ENCODE results near the gene LRRFIP1.
"Not testable (repeated sequence)": the region's sequence is repeated elsewhere in the genome, so short reads cannot be mapped to it uniquely, and the experiment has no call there.

Gene LRRFIP1

DNA sequence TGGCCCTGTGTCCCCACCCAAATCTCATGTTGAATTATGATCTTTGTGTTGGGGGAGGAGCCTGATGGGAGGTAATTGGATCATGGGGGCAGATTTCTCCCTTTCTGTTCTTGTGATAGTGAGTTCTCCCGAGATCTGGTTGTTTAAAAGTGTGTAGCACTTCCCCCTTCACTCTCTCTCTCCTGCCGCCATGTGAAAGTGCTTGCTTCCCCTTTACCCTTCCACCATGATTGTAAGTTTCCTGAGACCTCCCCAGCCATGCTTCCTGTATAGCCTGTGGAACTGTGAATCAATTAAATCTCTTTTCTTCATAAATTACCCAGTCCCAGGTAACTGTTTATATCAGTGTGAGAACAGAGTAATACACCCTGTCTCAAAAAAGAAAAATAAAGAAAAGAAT, 25.5 kb downstream of the LRRFIP1 start:
- no peak overlapping the region for H3K27ac Mint-ChIP-seq
- H3K4me3 Mint-ChIP-seq: no peak overlapping the region
- H3K27me3 Mint-ChIP-seq: peaks cover 2% of the 10 kb centered on the region
- H3K4me1 Mint-ChIP-seq (ENCODE audit: low read depth): peaks cover 8% of the 10 kb centered on the region
- H3K9me3 Mint-ChIP-seq (ENCODE audit: low read depth): no peaks in the 10 kb centered on the region
- H3K36me3 Mint-ChIP-seq: peaks cover 8% of the 10 kb centered on the region

DNA sequence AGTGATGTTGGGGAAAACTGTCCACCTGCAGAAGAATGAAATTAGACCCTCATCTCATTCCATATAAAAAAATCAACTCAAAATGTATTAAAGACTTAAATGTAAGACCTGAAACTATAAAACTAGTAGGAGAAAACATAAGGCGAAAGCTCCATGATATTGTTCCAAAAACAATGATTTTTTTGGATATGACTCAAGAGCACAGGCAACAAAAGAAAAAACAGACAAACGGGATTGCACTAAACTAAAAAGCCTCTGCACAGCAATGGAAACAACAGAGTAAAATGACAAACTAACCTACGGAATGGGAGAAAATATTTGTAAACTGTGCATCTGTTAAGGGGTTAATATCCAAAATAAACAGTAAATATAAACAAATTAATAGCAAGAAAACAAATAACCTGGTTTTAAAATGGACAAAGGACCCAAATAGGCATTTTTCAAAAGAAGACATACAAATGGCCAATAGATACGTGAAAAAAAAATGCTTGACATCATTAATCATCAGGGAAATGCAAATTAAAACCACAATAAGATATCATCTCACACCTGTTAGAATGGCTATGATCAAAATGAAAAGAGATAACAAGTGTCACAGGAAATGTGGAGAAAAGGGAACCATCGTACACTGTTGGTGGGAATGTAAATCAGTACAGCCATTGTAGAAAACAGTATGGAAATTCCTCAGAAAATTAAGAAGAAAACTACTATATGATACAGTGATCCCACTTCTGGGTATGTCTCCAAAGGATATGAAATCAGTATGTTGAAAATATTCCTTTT, 26.6 kb downstream of the LRRFIP1 start:
- Mint-ChIP-seq H3K27ac (no peak overlapping the region), H3K4me3 (no peak overlapping the region), H3K27me3 (peaks cover 2% of the 10 kb centered on the region), H3K36me3 (peaks cover 8% of the 10 kb centered on the region), H3K4me1 (ENCODE audit: low read depth) (peaks cover 8% of the 10 kb centered on the region), H3K9me3 (ENCODE audit: low read depth) (no peaks in the 10 kb centered on the region)

DNA sequence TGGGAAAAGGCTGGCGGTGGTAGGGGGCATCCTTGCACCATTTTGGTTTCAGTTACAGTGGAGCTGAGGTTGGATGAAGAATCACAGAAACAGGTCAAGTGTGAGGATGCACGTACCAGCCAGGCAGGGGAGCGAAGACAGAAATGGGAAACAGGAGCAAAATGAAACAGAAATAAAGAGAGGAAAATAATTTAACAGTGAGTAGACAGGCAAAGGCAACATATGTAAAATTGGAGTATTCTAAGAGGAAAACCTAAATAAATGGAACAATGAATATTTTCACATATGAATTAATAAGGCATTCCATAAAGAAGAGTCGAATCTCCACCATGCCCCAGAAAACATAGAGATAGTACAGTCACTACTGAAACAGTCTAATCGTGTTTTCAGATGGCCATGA, 29.7 kb downstream of the LRRFIP1 start:
- Mint-ChIP-seq H3K27me3 (peaks cover 2% of the 10 kb centered on the region), H3K9me3 (ENCODE audit: low read depth) (no peaks in the 10 kb centered on the region), H3K27ac (no peak overlapping the region), H3K4me3 (no peak overlapping the region), H3K4me1 (ENCODE audit: low read depth) (peaks cover 8% of the 10 kb centered on the region), H3K36me3 (peaks cover 4% of the 10 kb centered on the region)

- peaks cover 10% of the 10 kb centered on the region for H3K4me1 Mint-ChIP-seq (ENCODE audit: low read depth)
- peaks cover 2% of the 10 kb centered on the region for H3K27me3 Mint-ChIP-seq
- no peak overlapping the region for H3K27ac Mint-ChIP-seq
- H3K9me3 Mint-ChIP-seq (ENCODE audit: low read depth): no peaks in the 10 kb centered on the region
- H3K36me3 Mint-ChIP-seq: no peaks in the 10 kb centered on the region
- no peak overlapping the region for H3K4me3 Mint-ChIP-seq
Observed at GRCh38 chr2:237660381-237660900, 33.1 kb downstream of the LRRFIP1 start.

DNA sequence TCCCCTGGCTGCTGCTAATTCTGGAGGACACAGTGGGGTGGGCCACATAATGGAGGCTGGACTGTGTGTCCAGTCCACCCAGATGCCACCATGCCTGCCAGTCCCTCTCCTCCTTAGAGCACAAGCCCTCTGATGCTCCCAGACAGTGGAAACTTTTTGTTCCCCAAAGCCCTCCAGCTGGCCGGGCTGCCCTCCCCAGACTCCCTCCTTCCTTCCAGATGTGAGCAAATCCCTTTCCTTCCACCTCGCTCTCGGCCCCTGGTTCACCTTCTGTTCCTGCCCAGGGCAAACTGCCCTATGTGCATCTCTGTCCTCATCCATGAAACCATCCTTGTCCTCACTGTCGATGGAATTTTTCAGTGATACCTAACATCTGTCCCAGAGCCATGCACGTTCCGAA, 33.9 kb downstream of the LRRFIP1 start:
- no peak overlapping the region for H3K4me3 Mint-ChIP-seq

DNA sequence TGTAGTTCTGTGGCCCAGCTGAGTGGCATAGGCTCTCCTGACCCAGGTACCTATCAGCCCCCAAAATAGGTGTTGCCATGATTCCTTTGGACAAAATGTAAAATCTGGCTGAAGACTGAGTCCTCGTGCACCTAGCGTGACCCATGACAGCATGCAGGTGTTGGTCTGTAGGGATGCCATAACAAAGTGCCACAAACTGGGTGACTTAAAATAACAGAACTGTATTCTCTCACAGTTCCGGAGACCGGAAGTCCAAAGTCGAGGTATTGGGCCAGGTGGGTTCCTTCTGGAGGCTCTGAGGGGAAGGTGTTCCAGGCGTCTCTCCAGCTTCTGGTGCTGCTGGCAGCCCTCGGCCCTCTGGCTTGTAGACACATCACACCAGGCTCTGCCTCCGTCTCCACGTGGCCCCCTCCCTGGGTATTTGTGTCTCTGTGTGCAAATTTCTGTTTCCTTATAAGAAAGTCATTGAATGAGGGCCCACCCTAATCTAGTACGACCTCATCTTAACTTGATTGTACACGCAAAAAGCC, 34.5 kb downstream of the LRRFIP1 start:
- Mint-ChIP-seq H3K9me3 (ENCODE audit: low read depth) (no peaks in the 10 kb centered on the region), H3K36me3 (no peaks in the 10 kb centered on the region), H3K27ac (no peak overlapping the region), H3K4me3 (no peak overlapping the region), H3K4me1 (ENCODE audit: low read depth) (peaks cover 6% of the 10 kb centered on the region), H3K27me3 (peaks cover 2% of the 10 kb centered on the region)

More for the DNA sequence above, 33.9 kb downstream of the LRRFIP1 start:
- H3K27ac Mint-ChIP-seq: no peak overlapping the region
- no peaks in the 10 kb centered on the region for H3K9me3 Mint-ChIP-seq (ENCODE audit: low read depth)
- no peaks in the 10 kb centered on the region for H3K36me3 Mint-ChIP-seq
- H3K4me1 Mint-ChIP-seq (ENCODE audit: low read depth): peaks cover 6% of the 10 kb centered on the region
- H3K27me3 Mint-ChIP-seq: peaks cover 2% of the 10 kb centered on the region

DNA sequence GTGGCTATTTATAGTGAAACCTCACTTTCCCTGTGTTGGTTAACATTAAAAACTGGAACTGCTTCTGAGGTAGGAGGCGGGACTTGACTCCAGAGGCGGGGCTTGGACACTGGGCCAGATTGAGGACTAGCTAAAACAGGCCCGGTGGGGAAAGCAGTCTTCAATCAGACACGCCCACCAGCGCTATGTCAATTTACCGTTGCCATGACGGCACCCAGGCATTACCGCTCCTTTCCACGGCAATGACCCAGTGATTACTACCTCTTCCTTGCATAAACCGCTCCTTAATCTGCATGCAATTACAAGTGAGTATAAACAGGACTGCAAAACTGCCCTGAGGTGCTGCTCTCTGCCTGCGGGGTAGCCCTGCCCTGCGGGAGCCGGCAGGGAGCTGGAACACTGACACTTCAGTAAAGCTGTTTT, 35.3 kb downstream of the LRRFIP1 start:
- no peak overlapping the region for H3K4me3 Mint-ChIP-seq
- no peaks in the 10 kb centered on the region for H3K27me3 Mint-ChIP-seq

GRCh38 chr2:237663517-237664110, 36.2 kb downstream of the LRRFIP1 start:
- H3K4me3 Mint-ChIP-seq: no peak overlapping the region
- H3K36me3 Mint-ChIP-seq: no peaks in the 10 kb centered on the region

More for the DNA sequence above, 35.3 kb downstream of the LRRFIP1 start:
- Mint-ChIP-seq H3K27ac (no peak overlapping the region), H3K9me3 (ENCODE audit: low read depth) (no peaks in the 10 kb centered on the region), H3K36me3 (no peaks in the 10 kb centered on the region), H3K4me1 (ENCODE audit: low read depth) (peaks cover 6% of the 10 kb centered on the region)

DNA sequence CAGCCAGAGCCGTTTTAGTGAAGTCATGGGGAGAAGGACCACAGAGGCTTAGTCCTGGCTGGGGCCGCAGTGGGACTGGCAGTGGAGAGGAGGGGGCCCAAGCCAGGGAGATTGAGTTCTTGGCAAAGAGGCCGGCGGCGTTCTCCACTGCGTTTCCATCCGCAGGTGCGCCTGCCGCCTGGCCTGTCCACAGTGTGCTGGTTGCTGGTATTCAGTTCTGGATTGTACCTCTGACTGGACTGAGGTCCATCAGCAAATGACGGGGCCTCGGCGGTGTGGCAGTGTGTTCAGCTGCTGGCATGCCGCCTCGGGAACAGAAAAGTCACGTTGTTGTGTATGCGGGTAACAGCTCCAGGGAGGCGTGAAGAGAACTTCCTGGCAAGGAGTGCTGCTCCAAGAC, 36.8 kb downstream of the LRRFIP1 start:
- Mint-ChIP-seq H3K4me1 (ENCODE audit: low read depth) (peaks cover 6% of the 10 kb centered on the region), H3K27me3 (no peaks in the 10 kb centered on the region), H3K4me3 (no peak overlapping the region), H3K27ac (no peak overlapping the region), H3K9me3 (ENCODE audit: low read depth) (no peaks in the 10 kb centered on the region), H3K36me3 (no peaks in the 10 kb centered on the region)

More at GRCh38 chr2:237663517-237664110, 36.2 kb downstream of the LRRFIP1 start:
- H3K9me3 Mint-ChIP-seq (ENCODE audit: low read depth): no peaks in the 10 kb centered on the region
- H3K27me3 Mint-ChIP-seq: no peaks in the 10 kb centered on the region
- H3K27ac Mint-ChIP-seq: no peak overlapping the region
- peaks cover 6% of the 10 kb centered on the region for H3K4me1 Mint-ChIP-seq (ENCODE audit: low read depth)

DNA sequence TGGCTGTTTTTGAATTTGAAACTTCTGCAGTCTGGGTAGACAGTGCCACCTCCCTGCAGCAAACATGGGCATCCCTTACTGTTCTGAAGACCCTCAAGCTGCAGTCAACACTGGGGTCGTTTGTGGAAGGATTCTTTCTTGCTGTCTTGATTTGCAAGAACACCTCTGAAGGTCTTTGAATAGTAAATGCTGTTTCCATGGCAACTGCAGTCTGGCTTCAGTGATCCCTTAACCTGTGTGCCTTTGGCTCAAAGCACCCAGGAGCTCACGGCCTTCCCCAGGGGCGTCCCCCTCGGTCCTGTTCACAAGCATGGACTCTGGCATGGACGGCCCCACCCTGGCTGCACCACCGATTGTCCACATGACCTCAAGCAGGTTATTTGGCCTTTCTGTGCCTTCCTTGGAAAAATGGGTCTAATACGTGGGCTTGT, 38.3 kb downstream of the LRRFIP1 start:
- no peaks in the 10 kb centered on the region for H3K9me3 Mint-ChIP-seq (ENCODE audit: low read depth)
- H3K27ac Mint-ChIP-seq: no peak overlapping the region
- H3K27me3 Mint-ChIP-seq: no peaks in the 10 kb centered on the region
- no peak overlapping the region for H3K4me3 Mint-ChIP-seq
- H3K36me3 Mint-ChIP-seq: no peaks in the 10 kb centered on the region
- H3K4me1 Mint-ChIP-seq (ENCODE audit: low read depth): peaks cover 6% of the 10 kb centered on the region

- no peaks in the 10 kb centered on the region for H3K27me3 Mint-ChIP-seq
- H3K9me3 Mint-ChIP-seq (ENCODE audit: low read depth): no peaks in the 10 kb centered on the region
- H3K27ac Mint-ChIP-seq: no peak overlapping the region
- no peak overlapping the region for H3K4me3 Mint-ChIP-seq
- H3K4me1 Mint-ChIP-seq (ENCODE audit: low read depth): peaks cover 6% of the 10 kb centered on the region
- no peaks in the 10 kb centered on the region for H3K36me3 Mint-ChIP-seq
Observed at GRCh38 chr2:237666606-237667005, 39.2 kb downstream of the LRRFIP1 start.

DNA sequence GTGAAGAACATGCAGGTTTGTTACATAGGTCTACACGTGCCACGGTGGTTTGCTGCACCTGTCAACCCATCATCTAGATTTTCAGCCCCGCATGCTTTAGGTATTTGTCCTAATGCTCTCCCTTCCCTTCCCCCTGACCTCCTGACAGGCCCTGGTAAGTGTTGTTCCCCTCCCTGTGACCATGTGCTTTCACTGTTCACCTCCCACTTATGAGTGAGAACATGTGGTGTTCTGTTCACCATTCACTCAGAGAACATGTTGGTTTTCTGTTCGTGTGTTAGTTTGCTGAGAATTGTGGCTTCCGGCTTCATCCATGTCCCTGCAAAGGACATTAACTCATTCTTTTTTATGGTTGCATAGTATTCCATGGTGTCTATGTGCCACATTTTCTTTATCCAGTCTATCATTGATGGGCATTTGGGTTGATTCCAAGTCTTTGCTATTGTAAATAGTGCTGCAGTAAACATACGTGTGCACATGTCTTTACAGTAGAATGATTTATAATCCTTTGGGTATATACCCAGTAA, 39.7 kb downstream of the LRRFIP1 start:
- H3K27me3 Mint-ChIP-seq, H3K4me3 Mint-ChIP-seq, H3K27ac Mint-ChIP-seq: not testable (repeated sequence)

GRCh38 chr2:237667893-237668292, 40.5 kb downstream of the LRRFIP1 start:
- no peaks in the 10 kb centered on the region for H3K36me3 Mint-ChIP-seq
- no peaks in the 10 kb centered on the region for H3K27me3 Mint-ChIP-seq
- H3K27ac Mint-ChIP-seq: no peak overlapping the region
- H3K4me1 Mint-ChIP-seq (ENCODE audit: low read depth): peaks cover 6% of the 10 kb centered on the region
- H3K9me3 Mint-ChIP-seq (ENCODE audit: low read depth): no peaks in the 10 kb centered on the region
- no peak overlapping the region for H3K4me3 Mint-ChIP-seq

More for the DNA sequence above, 39.7 kb downstream of the LRRFIP1 start:
- not testable (repeated sequence) for H3K9me3 Mint-ChIP-seq (ENCODE audit: low read depth); H3K4me1 Mint-ChIP-seq (ENCODE audit: low read depth); H3K36me3 Mint-ChIP-seq

DNA sequence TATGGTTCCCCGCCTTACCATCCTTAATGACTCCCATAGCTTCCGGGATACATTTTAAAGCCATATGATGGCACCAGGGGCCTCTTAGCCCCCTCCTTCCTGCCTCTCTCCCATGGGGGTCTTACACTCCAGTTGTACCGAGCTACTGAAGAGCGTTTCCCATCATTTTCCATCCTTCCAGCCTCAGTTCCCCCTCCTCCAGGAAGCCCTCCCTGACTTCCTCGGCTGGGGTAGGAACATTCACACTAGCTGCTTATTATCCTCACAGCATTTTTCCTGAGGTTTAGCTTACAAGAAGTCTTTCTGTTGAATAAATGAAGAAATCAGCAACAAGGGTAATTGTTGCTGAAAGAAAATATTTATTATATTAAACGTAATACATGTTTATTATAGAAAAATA, 41.1 kb downstream of the LRRFIP1 start:
- Mint-ChIP-seq H3K4me1 (ENCODE audit: low read depth) (peaks cover 7% of the 10 kb centered on the region), H3K4me3 (no peak overlapping the region), H3K27me3 (no peaks in the 10 kb centered on the region), H3K36me3 (no peaks in the 10 kb centered on the region), H3K9me3 (ENCODE audit: low read depth) (no peaks in the 10 kb centered on the region), H3K27ac (no peak overlapping the region)

DNA sequence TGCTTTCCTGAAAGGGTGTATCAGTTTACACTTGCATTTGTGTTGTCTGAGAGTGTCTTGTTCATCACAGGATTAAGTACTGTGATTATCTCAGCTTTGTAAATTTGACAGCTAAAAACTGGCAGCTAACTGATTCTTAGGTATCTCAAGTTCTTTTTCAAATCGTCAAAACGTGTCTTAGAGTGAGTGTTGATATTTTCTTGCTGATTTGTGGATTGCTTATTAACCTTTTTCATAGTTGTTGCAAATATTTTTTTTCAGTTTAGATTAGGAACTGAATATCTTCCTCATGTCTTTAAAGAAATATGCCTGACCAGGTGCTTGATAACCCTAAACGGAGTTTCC, 41.9 kb downstream of the LRRFIP1 start:
- H3K27me3 Mint-ChIP-seq: no peaks in the 10 kb centered on the region
- no peaks in the 10 kb centered on the region for H3K36me3 Mint-ChIP-seq
- no peak overlapping the region for H3K27ac Mint-ChIP-seq
- peaks cover 15% of the 10 kb centered on the region for H3K4me1 Mint-ChIP-seq (ENCODE audit: low read depth)
- no peak overlapping the region for H3K4me3 Mint-ChIP-seq
- H3K9me3 Mint-ChIP-seq (ENCODE audit: low read depth): no peaks in the 10 kb centered on the region

All from activated naive CD8-positive, alpha-beta T cell (primary cell).